ENCODE data around the gene SLC35B2.

DNA sequence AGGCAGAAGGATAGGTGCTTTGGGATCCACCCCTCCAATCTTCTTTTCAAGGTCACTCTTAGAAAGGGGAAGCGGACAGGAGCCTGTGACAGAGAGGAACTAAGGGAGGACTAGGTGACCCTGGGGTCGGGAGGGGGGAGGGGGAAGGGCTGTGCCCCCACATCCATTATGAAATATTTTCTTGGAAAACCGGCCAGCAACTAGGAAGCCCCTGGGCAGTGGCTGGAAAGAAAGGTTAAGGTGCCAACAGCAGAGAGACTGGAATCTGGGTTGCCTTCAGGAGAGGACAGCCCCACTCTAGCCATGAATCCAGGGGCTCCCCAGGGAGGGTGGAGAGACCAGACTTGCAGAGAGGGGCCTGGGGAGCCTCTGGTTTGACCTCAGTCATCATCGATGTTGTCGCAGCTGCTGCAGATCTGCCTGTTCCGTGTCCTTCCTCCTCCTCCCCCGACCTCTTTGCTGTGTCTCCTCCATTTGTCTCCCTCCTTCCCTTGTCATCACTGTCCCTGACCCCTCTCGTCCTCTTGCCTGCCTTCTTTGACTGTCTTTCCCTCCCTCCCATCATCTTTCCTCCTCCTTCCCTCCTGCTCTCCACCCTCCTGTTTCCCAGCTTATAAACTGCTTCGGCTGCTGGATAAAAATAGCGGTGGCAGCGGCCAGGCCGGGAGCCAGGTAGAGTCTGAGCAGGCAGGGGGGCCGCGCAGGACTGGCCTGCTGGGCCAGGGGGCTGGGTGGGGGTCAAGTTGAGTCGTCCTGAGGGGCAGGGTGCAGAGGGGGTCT is 30.8 kb downstream of the SLC35B2 start:
- no peak for TF ChIP-seq GABPA (IDR thresholded peaks at IDR 0.05 in 1 of 2, conservative IDR thresholded peaks at IDR 0.05 in 1 of 2)
- TF ChIP-seq, protein P1, sequence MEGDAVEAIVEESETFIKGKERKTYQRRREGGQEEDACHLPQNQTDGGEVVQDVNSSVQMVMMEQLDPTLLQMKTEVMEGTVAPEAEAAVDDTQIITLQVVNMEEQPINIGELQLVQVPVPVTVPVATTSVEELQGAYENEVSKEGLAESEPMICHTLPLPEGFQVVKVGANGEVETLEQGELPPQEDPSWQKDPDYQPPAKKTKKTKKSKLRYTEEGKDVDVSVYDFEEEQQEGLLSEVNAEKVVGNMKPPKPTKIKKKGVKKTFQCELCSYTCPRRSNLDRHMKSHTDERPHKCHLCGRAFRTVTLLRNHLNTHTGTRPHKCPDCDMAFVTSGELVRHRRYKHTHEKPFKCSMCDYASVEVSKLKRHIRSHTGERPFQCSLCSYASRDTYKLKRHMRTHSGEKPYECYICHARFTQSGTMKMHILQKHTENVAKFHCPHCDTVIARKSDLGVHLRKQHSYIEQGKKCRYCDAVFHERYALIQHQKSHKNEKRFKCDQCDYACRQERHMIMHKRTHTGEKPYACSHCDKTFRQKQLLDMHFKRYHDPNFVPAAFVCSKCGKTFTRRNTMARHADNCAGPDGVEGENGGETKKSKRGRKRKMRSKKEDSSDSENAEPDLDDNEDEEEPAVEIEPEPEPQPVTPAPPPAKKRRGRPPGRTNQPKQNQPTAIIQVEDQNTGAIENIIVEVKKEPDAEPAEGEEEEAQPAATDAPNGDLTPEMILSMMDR (IDR thresholded peaks at IDR 0.05; ENCODE audit: low read depth, low read length, missing input control): no peak
- TF ChIP-seq SP1 (IDR thresholded peaks at IDR 0.05): no peak
- TF ChIP-seq, protein P2, sequence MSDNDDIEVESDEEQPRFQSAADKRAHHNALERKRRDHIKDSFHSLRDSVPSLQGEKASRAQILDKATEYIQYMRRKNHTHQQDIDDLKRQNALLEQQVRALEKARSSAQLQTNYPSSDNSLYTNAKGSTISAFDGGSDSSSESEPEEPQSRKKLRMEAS (IDR thresholded peaks at IDR 0.05): no peak
- no peak for TF ChIP-seq RXRA (IDR thresholded peaks at IDR 0.05)
